GM21576 (cell line): ENCODE data around the gene GOSR2.

ENCODE experiments used
- ATAC-seq: cut with Tn5 transposase; IDR thresholded peaks from one replicate; pipeline ENCODE4 v1.9.1; 2021; ENCODE audit warnings: mild to moderate bottlenecking, moderate library complexity; ENCODE audit not compliant: unreplicated experiment

The GOSR2 gene

GRCh38 chr17:46922804-46923635, at the start of gene GOSR2:
GOSR2 (plus strand) TSS chr17:46923160; CDS start chr17:46923193, 33 bp downstream.
- ATAC-seq, result peak; percentile 78

DNA sequence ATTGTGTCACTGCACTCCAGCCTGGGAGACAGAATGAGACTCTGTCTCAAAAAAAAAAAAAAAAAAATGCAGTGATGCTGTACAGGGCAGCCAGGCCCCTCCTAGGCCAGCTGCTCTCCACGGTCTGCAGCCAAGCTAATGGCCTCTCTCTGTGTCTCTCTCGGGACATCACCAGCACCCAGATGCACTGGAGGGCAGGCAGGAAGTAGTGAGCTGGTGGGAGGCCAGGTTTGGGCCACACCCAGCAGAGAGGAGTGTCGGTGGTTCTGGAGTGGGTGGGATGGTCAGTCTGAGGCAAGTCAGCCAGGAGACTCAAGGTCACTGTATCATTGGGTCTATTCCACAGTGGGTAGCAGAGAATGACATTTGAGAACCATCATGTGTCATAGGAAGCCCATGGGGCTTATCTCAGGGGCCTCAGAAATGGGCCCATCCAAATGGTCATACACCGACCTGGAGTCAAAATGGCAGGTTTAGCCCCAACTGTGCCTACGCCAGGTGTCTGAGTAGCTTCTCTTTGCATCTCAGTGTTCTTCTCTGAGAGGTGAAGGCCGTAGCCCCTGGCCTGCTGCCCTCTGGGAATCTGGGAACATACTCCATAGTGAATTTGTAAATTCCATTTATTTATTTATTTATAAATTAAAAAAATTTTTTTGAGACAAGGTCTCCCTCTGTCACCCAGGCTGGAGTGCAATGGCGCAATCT, 48.9 kb upstream of the GOSR2 start:
- no peak for ATAC-seq

GRCh38 chr17:46874906-46875305, 48.1 kb upstream of the GOSR2 start:
- ATAC-seq, result no peak

DNA sequence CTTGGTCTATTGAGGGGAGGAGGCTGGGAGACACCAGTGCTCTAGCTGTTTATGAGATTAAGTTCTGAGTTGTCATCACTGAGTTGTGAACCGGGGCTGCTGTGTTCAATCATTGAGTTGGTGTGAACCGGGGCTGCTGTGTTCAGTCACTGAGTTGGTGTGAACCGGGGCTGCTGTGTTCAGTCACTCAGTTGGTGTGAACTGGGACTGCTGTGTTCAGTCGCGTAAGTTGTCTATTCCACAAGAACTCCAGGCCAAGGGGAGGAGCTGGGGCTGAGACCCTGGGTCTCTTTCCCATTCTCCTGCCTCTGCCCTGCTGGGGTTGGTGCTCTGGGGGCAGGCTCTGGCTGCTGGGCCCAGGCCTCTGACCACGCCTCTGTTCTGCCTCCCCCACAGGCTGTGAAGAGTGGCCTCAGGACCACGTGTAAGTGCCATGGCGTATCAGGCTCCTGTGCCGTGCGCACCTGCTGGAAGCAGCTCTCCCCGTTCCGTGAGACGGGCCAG, 47.1 kb upstream of the GOSR2 start:
- ATAC-seq, result no peak

DNA sequence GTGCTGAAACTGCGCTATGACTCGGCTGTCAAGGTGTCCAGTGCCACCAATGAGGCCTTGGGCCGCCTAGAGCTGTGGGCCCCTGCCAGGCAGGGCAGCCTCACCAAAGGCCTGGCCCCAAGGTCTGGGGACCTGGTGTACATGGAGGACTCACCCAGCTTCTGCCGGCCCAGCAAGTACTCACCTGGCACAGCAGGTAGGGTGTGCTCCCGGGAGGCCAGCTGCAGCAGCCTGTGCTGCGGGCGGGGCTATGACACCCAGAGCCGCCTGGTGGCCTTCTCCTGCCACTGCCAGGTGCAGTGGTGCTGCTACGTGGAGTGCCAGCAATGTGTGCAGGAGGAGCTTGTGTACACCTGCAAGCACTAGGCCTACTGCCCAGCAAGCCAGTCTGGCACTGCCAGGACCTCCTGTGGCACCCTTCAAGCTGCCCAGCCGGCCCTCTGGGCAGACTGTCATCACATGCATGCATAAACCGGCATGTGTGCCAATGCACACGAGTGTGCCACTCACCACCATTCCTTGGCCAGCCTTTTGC, 46.5 kb upstream of the GOSR2 start:
- no peak for ATAC-seq

- ATAC-seq, result no peak
Observed at GRCh38 chr17:46876926-46877325, 46.0 kb upstream of the GOSR2 start.

- no peak for ATAC-seq
Observed at GRCh38 chr17:46877466-46877865, 45.5 kb upstream of the GOSR2 start.

- no peak for ATAC-seq
Observed at GRCh38 chr17:46878055-46878454, 44.9 kb upstream of the GOSR2 start.

- ATAC-seq, result no peak
Observed at GRCh38 chr17:46879101-46879500, 43.9 kb upstream of the GOSR2 start.

GRCh38 chr17:46881015-46881414, 41.9 kb upstream of the GOSR2 start:
- no peak for ATAC-seq

DNA sequence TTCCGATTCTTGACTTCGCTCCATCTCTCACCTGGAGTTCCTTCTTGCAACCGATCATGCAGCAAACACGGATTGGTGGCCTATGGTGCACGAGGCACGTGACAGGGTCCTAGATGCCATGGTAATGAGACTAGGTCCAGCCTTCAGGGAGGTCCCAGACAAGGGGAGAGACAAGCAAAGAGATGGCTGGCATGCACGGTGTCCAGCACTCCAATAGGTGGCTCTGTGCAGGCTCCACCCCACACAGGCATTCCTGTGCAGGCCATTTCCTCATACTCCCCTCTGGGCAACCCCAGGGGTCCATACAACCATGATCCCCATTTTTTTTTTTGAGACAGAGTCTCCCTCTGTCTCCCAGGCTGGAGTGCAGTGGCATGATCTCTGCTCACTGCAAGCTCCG, 40.3 kb upstream of the GOSR2 start:
- no peak for ATAC-seq

- no peak for ATAC-seq
Observed at GRCh38 chr17:46883871-46884520, 39.0 kb upstream of the GOSR2 start.

DNA sequence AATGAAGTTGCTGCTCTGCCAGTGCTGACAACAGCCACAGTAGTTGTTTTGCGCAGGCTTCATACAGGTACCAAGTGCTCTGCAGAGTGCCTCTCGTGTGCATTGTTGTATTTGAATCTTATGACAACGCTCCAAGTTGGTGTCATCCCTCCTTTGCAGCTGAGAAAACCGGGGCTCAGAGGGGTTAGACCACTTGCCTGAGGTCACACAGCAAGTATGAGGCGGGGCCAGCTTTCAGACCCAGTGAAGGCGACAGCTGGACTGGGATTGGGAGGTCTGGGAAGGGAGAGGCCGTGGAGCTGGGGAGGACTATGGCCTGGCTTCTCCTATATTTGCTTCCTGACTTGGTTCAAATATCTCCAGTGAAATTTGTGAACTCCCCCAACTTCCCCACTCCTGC, 38.4 kb upstream of the GOSR2 start:
- ATAC-seq, result no peak

DNA sequence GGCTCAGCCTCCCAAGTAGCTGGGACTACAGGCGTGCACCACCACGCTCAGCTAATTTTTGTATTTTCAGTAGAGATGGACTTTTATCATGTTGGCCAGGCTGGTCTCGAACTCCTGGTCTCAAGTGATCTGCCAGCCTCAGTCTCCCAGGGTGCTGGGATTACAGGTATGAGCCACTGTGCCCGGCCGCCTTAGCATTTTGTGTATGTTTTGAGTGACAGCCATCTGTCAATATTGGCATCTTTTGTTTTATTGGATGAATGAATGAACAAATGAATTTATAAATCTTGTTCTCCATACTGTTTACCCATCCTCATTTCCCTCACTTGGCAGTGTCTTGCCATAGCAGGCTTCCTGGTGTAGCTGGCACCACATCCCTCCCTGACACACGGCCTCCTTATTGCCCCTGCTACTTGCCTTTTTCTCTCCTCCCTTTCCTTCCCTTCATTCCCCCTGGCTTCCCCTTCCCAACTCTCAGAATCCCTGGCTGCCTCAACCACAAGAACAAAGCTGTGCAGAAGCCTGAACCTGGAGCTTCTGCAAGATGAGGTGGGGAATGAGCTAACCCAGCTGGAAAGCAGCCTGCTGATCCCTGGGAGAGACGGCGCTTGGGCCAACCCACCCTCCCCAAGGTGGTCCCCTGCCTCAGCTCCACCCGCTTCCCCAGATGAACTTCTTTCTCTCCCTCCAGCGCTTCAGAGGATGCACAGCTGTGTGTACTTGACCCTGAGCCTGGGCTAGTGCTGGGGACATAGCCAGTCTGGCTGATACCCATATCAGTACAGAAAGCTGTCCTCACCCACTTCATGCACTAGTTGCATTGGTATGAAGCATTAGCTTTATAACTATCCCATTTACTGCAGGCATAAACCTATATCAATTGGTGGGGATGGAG, 37.3 kb upstream of the GOSR2 start:
- no peak for ATAC-seq

GRCh38 chr17:46886310-46886663, 36.7 kb upstream of the GOSR2 start:
- no peak for ATAC-seq

GRCh38 chr17:46887717-46888116, 35.2 kb upstream of the GOSR2 start:
- no peak for ATAC-seq

- ATAC-seq, result no peak
Observed at GRCh38 chr17:46888727-46889126, 34.2 kb upstream of the GOSR2 start.

DNA sequence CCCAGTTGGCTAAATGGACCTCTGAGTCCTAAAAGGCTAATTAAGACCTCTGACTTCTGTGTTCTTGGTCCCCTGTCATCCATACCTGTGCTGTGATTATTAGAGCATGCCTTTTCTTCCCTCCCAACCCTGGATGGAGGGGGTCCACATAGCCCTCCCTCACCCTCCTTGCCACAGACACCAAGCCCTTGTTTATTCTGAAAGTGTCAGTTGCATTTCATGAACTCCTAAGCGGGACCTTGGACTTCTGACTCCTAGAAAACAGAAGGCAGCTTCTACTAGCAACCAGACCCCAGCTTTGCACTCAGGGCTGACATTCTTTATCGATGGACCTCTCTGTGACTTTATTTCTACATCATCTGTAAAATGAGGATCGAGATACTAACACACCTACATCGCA, 33.4 kb upstream of the GOSR2 start:
- no peak for ATAC-seq

DNA sequence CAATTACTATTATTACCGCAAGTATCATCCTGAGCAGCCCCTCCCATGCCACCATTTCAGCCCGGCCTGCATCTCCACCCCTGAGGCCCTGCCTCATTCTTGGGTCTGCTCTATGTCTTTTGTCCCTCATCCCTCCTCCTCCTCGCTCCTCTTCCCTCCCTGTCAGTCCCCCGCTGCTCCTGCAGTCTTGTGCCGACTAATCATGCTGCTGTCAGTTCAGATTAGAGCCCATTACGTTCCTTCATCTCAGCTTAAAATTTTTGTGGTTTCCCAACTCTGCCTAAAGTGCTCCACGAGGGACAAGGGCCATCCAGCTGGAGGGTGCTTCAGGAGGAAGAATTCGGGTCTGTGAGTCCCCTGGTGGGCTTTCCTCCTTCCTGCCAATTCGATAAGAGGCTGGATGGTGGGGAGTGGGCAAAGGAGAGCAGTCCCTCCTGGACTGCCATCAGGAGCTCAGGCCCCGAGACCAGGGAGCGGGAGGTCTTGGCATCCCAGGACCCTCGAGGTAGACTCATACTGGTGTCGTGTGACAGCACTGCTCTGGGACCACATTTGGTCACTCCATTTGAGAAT, 32.9 kb upstream of the GOSR2 start:
- ATAC-seq, result no peak

DNA sequence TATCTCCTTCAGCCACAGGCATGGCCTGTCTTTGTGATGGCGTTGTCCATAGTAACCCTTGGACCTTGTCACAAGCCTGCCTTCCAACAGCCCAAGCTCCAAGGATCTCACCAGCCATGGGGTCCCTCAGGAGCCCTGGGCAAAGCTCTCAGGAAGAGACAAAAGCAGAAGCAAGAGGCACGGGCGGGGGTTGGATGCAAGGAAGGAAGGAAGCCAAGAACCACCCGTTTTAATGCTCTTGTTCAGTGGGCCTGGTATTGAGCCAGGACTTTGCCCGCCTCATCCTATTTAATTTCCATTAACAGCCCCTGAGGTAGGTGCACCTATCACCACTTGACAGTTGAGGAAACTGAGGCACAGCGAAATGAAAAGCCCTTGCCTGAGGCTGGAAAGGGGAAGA, 32.3 kb upstream of the GOSR2 start:
- ATAC-seq, result no peak
